Stimulated activated CD8-positive, alpha-beta memory T cell treated with anti-CD3 and anti-CD28 coated beads, Interleukin-7, amount 100 ng/mL, for 4 hours (primary cell): Measurements from ENCODE around the gene PCK2.

ENCODE experiments used
- DNase-seq, 2 donors: peaks; one replicate each; pipeline ENCODE4 v3.0.0-alpha.2; 2020; ENCODE audit warnings: low read depth in 2 of 2

Gene PCK2

DNA sequence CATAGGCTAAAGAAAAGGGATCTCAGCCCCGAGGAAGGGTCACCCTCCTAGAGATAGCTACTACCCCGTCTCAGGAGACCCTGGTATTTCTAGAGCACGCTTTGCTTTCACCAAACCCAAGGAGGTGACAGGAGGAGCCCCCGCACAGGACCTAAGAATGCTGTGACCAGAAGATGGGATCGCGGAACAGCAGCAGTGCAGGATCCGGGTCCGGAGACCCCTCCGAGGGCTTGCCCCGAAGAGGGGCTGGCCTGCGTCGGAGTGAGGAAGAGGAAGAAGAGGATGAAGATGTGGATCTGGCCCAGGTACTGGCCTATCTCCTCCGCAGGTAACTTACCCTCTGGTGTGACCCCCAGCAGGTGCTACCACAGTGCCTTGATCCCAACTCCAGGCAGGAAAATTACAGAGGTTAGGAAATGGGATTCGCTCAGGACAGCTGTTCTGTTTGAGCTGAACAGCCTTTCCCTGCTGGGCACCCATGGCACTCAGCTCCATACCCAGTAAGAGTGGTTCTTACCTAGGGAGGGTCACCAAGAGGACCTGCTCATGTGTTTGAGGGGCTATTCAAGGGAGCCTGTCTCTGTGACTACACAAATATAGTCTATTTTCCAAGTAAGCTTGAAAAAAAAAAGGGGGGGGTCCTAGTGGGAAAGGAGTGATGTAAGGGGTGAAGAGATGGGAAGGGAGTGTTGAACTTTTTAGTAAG, 21.5 kb downstream of the PCK2 start:
- DNase-seq: no peak

DNA sequence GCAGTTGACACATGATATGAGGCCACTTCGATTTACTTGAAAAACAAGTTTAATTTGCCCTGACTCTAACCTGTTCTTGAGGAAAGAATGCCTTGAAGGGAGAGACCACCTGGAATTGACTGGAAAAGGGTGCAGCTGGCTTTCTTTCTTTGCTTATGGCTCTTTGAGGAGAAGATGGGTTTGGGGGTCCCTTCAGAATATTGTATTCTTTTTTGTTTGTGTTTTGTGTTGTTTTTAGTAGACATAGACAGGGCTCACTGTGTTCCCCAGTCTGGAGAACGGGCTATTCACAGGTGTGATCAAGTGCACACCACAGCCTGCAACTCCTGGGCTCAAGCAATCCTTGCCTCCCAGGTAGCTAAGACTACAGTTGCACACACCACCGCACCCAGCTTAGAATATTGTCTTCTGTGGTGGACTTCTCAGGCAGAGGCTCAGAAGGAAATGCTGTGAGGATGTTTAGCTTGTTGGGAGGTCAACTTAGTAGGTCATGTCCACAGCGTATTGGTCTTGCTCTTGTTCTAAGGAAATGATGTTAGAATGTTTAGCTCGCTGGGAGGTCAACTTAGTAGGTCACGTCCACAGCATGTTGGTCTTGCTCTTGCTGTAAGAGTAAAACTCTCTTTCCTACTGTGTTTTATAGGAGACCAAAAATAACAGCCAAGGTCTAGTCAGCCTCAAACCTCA, 22.2 kb downstream of the PCK2 start:
- no peak for DNase-seq

DNA sequence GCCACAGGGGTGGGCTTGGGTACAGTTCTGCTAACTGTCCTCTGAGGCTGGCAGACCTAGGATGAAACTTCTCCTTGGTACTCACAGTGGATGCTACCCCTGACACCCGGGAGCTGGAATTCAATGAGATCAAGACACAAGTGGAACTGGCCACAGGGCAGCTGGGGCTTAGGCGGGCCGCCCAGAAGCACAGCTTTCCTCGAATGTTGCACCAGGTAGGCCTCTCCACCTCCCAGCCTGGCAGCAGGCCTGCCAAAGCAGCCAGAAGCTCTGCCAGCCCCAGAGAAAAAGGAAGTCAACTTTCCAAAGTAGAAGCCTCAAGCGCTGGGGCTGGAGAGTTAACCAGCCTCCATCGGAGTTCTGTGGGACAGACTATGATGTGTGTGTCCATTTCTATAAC, 23.1 kb downstream of the PCK2 start:
- no peak for DNase-seq

DNA sequence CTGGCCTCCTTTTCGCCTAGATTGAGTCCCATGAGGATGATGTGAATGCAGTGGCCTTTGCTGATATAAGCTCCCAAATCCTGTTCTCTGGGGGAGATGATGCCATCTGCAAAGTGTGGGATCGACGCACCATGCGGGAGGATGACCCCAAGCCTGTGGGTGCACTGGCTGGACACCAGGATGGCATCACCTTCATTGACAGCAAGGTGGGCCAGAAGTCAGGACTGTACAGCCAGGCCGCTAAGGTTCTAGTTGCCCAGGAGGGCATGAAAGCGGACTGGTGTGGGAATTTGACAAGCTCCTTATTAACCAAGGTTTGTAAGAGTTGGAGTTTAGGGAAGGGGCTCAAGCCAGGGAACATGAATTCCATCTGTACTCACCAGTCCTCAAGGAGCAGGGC, 25.6 kb downstream of the PCK2 start:
- no peak for DNase-seq

DNA sequence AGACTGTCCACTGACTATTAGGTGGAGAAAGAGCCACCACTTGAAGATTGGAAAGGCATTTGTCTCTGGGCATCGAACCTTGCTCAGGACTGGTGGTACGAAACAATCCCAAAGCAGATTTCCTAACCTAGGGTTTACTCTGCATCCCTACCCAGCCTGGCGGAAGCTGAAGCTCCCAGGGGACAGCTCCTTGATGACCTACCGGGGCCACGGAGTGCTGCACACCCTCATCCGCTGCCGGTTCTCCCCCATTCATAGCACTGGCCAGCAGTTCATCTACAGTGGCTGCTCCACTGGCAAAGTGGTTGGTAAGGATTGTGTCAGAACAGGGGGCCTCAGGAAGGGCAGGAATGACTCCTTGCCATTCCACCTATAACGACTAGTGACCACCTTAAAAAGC, 27.1 kb downstream of the PCK2 start:
- no peak for DNase-seq

DNA sequence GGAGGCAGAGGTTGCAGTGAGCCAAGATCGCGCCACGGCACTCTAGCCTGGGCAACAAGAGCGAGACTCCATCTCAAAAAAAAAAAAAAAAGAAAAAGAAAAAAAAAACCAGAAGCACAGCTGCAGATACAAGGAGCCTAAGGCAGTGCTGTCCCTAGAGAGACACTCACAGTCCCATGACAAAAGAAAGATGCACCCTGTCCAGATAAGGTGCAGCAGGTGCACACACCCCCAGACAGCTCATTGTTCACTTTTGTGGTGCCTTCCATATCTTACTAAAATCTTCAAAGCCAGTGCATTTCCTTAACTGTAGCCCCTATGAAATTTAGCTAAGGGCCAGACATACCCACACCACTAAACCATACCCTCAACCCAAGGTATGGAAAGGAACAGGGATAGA, 28.3 kb downstream of the PCK2 start:
- DNase-seq: no peak

DNA sequence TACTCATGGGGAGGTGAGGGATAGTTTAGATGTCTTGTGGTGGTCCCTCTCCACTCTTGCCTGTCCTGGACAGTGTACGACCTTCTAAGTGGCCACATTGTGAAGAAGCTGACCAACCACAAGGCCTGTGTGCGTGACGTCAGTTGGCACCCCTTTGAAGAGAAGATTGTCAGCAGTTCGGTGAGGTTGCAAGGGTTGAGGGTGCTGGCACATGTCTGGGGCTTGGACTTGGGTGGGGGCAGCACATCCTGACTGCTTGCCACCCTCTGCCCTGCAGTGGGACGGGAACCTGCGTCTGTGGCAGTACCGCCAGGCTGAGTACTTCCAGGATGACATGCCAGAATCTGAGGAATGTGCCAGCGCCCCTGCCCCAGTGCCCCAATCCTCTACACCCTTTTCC, 28.8 kb downstream of the PCK2 start:
- no peak for DNase-seq

DNA sequence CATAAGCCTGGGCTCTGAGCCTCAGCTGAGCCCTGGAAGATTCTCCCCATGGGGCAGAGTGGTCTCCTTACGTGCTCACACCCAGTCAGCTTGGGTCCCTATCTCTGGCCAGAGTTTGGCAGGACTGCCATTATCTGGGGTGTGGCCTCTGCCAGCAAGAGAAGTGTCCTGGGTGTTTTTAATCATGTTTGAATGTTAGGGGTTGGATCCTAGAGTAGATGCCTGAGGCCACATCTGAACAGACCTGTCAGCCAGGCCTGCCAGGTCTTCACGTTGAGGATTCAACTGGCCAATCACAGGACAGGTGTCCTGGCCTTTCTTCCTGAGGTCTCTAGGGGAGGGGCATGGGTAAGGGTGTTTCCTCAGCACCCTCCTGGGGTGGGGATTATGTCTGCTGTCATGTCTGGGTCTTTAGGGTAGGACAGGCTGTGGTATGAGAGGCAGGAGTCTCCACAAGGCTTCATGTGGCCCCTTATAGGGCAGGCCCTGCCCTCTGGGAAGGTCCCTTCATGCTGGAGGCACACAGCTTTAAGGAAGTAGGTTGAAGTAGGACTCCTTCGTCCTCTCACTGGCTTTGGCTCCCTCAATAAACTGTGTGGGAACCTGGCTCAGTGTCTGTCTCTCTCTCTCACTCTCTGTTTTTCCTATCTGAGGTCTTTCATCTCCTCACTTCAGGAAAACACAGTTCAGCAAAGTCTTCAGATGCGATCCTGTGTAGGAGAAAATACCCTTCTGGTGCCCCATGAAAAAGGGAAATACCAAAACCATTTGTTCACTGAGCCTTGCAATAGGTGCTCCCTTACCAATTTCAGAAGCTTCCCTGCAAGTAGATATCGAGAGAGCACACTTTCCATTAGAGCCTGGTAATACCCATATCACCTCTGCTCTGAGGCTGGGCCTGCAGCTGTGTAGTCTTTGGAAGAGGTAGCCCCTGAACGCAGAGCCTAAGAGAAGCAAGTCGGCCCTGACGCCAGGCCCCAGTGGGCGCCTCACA, 29.6 kb downstream of the PCK2 start:
- no peak for DNase-seq

DNA sequence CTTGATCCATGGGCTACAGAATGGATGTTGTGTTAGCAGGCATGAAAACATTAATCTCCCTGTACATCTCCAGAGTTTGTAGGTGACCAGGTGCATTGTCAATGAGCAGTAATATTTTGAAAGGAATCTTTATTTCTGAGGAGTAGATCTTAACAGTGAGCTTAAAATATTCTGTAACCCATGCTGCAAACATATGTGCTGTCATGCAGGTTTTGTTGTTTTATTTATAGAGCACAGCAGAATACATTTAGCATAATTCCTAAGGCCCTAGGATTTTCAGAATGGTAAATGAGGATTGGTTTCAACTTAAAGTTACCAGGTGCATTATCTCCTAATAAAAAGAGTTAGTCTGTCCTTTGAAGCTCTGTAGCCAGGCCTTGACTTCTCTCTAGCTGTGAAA, 32.8 kb downstream of the PCK2 start:
- DNase-seq: no peak

DNA sequence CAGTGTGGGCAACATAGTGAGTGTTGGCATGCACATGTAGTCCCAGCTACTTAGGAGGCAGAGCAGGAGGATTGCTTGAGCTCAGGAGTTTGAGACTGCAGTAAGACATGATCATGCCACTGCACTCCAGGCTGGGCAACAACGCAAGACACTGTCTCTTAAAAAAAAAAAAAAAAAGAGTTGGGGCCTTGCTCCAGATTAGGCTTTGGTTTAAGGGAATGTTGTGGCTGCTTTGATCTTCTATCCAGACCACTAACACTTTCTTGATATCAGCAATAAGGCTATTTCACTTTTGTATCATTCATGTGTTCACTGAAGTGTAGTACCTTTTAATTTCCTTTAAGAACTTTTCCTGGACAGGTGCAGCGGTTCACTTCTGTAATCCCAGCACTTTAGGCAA, 33.6 kb downstream of the PCK2 start:
- DNase-seq: no peak

DNA sequence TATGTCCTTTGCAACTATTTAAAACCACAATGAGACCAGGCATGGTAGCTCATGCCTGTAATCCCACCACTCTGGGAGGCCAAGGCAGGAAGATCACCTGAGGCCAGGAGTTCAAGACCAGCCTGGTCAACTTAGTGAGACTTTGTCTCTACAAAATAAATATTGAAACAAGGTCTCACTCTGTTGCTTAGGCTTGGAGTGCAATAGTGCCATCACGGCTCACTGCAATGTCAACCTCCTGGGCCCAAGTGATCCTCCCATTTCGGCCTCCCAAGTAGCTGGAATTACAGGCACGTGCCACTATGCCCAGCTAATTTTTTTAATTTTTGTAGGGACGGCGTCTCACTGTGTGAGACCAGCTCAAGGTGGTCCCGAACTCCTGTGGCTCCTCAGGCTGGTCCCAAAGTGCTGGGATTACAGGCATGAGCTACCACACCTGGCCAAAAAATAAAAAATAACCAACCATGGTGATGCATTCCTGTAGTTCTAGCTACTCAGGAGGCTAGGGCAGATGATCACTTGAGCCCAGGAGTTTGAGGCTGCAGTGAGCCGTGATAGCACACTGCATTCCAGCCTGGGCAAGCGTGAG, 35.4 kb downstream of the PCK2 start:
- DNase-seq: no peak

DNA sequence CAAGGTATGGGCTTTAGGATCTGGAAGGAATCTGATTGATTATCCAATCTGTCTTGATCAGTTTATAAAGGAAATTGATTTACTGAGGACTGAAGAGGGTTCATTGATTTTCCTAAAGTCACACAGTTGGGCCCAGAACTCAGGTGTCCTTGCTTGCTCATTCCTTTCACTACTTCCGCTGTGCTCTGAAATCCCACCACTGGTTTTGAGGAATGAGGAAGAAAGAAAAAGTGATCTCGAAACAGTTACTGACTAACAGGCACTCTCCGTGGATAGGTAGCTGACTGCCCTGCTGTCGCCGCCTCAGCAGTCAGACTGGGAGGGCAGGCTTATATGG, 36.2 kb downstream of the PCK2 start, which contains the start of gene FITM1:
Gene FITM1 (plus strand): TSS at position 280 of the 337 bp plus-strand sequence. CDS start 905 bp downstream, outside the sequence.
- no peak for DNase-seq

DNA sequence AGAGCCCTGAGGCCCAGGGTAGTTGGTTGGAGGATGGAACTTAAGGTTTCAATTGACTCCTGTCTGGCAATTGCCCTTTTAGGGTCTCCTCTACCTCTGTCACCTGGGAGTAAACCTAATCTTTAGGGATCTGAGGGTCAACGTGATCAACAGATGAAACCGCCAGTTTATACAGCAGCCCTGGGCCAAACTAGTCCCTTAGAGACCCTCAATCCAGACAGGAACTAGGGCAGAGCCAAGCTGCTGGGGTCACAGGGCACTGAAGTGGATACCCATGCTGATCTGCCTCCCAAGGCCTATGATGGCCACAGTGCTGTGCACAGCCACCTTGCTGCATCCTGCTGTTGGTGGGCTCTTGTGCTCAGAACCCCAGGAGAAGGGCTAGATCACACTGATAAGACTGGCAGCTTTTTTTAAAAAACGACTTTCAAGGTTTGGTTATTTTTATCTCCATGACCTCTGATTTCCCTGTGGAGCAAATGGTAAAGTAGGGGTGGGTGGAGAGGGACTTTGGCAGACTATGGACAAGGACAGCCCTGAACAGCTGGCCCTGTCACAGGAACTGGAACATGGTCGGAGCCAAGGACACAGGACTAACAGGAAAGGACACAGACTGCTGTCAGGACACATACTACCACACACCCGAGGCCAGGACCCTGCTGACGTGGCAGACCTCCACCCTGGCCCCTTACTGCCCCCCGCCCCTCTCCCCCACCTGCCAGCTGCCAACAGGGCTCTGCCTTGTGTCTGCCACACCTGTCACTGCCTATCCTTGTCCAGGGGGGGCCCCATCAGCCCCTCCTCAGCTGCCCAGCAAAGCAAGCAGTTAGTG, 36.8 kb downstream of the PCK2 start:
- no peak for DNase-seq

DNA sequence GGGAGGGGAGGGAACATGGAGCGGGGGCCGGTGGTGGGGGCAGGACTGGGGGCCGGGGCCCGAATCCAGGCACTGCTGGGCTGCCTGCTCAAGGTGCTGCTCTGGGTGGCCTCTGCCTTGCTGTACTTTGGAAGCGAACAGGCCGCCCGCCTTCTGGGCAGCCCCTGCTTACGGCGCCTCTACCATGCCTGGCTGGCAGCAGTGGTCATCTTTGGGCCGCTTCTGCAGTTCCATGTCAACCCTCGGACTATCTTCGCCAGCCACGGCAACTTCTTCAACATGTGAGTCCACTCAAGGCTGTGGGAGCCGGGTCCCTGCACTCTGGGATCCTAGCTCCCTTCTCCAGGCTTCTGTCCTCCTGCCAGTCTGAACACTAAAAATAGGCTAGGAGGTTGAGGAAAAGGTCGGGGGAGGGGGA, 37.4 kb downstream of the PCK2 start:
- DNase-seq: no peak

DNA sequence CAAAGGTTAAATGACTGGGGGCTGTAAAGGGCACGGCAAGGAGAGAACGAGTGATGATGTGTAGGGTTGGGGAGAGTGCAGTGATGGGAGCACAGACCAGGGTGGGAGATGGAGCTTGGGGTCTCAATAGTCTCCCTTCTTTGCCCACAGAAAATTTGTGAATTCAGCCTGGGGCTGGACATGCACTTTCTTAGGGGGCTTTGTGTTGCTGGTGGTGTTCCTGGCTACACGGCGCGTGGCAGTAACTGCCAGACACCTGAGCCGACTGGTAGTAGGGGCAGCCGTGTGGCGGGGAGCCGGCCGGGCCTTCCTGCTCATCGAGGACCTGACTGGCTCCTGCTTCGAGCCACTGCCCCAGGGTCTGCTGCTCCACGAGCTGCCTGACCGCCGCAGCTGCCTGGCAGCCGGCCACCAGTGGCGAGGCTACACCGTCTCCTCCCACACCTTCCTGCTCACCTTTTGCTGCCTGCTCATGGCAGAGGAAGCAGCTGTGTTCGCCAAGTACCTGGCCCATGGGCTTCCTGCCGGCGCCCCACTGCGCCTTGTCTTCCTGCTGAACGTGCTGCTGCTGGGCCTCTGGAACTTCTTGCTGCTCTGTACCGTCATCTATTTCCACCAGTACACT, 38.1 kb downstream of the PCK2 start:
- DNase-seq: no peak

DNA sequence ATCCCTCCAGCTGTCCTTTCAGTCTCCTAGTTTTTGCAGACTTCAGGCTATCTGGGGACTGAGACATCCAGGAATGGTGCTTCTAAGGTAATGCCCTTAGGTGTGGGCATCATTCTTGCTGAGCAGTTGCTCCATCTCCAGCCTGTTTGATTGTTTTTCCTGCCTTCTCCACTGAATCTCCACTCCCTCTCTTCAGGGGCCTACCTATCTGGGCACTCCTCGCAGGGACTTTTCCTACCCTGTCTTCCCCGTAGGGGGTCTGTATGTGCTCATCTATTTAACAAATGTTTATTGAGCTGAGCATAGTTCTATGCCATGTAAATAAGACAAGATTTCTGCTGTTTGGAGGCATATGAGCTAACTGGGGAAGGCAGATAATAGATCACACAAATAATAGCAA, 38.9 kb downstream of the PCK2 start:
- no peak for DNase-seq

DNA sequence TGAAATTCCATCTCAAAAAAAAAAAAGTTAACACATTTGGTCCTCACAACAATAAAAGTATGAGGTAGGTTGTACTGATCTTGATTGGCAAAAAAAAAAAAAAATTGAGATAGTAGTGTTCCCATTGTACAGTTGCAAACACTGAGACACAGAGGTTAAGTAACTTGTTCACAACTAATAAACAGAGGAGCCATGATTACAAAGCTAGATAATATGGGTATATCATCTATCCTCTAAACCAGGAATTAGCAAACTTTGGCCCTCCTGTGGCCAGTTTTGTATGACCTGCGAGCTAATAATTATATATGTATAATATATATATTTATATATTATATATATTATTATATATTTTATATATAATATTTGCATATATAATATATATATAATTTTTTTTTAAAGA, 39.6 kb downstream of the PCK2 start:
- no peak for DNase-seq

DNA sequence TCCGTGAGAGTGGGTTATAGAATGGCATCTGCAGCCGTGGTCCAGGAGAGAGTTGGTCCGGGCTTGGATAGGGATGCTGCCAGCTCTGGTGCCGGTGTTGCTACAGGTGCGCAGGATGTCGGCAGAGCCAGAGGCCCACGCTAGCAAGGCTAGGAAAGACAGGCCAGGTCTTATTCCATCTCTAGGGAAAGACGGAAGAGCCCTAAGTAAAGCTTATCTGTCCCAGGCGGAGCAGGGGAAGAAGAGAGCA, 41.4 kb downstream of the PCK2 start:
- no peak for DNase-seq

DNA sequence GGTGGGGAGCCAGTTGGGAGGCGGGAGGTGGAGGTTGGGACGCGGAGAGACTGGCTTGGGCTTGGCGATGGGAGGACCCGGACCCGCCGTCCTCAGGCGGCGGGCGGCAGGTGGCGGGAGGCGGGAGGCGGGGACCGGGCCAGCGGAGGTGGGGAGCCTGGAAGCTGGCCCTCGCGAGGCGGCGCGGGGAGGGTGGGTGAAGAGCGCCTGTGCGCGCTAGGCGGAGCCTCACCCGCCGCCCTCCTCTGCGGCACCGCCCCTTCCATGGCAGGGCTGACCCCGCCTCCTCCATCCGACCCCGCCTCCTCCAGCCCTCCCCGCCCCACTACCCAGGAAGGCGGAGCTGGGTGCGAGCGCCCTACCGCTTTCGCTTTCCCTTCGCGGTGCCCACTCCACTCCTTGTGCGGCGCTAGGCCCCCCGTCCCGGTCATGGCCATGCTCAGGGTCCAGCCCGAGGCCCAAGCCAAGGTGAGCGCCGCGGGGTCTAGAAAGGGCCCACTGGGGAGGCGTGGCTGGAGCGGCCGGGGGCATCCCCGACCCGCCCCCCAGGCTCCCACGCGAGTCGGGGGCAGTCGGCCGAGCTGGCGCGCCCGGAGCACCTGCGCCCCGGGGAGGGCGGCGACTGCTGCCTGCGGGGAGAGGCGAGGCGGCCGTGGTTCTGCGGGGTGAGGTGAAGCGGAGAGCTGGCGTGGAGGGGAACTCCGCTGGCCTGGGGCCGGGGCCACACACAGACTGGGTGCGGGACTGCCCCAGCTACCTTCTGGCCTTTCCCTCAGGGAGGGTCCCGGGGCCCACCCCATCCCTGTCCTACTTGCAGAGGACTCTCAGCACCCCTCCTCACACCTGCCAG, 41.9 kb downstream of the PCK2 start, which contains the start of gene PSME1:
Gene PSME1 (plus strand): TSS at position 361 of the 850 bp plus-strand sequence. CDS start 69 bp downstream, at position 430.
- DNase-seq: peak; percentile 86 to 89
